ENCODE measurements around the gene ITIH5.

The ITIH5 gene

DNA sequence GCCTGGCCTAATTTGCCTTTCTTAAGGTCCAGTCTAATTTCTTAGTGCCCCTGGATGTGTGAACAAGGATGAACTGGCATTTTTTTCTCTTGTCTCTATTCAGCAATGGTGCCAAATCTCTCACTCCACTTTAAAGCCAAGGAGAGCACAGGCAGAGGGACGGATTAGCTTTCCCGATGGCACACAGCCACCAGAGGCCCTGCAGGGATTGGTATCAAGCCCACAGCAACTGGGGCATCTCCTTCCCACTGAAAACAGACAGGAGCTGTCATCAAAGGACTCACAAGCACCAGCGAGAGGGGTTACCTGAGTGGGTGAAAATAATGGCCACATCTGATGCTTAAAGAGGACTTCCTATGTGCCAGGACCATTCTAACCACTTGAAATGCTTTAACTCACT, 83.1 kb downstream of the ITIH5 start:
- TF ChIP-seq, protein P1, sequence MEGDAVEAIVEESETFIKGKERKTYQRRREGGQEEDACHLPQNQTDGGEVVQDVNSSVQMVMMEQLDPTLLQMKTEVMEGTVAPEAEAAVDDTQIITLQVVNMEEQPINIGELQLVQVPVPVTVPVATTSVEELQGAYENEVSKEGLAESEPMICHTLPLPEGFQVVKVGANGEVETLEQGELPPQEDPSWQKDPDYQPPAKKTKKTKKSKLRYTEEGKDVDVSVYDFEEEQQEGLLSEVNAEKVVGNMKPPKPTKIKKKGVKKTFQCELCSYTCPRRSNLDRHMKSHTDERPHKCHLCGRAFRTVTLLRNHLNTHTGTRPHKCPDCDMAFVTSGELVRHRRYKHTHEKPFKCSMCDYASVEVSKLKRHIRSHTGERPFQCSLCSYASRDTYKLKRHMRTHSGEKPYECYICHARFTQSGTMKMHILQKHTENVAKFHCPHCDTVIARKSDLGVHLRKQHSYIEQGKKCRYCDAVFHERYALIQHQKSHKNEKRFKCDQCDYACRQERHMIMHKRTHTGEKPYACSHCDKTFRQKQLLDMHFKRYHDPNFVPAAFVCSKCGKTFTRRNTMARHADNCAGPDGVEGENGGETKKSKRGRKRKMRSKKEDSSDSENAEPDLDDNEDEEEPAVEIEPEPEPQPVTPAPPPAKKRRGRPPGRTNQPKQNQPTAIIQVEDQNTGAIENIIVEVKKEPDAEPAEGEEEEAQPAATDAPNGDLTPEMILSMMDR (IDR thresholded peaks at IDR 0.05; ENCODE audit: borderline replicate concordance, insufficient read depth, low read depth, low read length), result no peak
- no peak overlapping the region for H3K4me3 ChIP-seq (ENCODE audit: low read depth, low read length)

DNA sequence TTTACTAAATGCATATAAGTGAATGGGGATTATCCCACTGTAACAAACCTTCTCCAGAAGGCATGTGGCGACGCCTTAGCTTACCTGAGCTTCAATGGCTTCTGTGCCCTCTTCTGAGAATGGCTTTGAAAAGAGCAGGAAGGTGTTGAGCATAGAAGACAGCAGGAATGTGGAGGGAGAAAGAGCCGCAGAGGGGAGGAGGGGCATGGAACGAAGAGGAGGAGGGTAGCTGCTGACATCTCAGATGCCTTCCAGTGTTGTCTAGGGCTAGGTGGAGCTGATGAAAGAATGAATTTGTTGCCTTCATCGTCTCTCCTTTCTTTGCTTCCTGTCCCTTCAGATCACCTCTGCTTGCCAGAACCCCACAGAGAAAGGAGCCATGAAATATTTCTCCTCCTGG, 86.2 kb downstream of the ITIH5 start:
- H3K4me3 ChIP-seq (ENCODE audit: low read depth, low read length), result no peak overlapping the region
- TF ChIP-seq, protein P1 (IDR thresholded peaks at IDR 0.05; ENCODE audit: borderline replicate concordance, insufficient read depth, low read depth, low read length), result no peak

DNA sequence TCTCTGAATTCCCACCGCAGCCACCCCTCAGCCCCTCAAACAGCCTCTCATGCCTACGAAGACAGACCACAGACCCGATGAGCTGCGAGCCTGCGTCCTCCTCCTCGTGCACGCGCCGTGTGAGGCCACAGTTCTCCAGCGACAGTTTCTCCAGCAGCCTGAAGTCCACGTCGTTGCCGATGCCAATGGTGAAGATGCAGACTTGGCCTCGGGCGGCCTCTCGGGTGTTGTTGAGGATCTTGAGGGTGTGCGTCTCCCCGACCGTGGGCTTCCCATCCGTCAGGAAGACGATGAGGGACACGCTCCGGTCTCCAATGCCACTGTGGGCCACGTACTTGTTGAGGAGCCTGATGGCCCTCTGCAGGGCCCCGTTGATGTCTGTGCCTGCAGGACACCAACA, 87.1 kb downstream of the ITIH5 start:
- TF ChIP-seq, protein P1 (IDR thresholded peaks at IDR 0.05; ENCODE audit: borderline replicate concordance, insufficient read depth, low read depth, low read length), result no peak

DNA sequence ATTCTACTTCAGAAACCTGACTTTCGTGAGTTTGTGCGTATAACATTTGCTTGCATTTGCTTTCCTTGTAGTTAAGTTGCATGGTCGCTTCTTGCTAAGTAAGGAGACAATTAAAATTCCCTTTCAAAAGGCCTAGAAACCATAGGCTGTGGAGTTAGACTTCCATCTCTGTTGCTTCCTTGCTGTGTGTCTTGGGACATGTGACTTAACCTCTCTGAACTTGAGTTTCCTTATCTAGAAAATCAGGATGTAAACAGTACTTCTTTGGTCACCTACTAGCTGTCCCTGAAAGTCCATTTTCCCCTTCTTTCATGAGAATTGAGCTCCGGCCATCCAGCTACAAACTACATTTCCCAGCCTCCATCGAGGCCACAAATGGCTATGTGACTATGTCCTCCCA, 89.2 kb downstream of the ITIH5 start:
- TF ChIP-seq, protein P1 (IDR thresholded peaks at IDR 0.05; ENCODE audit: borderline replicate concordance, insufficient read depth, low read depth, low read length), result no peak
- no peak overlapping the region for H3K4me3 ChIP-seq (ENCODE audit: low read depth, low read length)

More for the DNA sequence above, 87.1 kb downstream of the ITIH5 start:
- H3K4me3 ChIP-seq (ENCODE audit: low read depth, low read length), result no peak overlapping the region

DNA sequence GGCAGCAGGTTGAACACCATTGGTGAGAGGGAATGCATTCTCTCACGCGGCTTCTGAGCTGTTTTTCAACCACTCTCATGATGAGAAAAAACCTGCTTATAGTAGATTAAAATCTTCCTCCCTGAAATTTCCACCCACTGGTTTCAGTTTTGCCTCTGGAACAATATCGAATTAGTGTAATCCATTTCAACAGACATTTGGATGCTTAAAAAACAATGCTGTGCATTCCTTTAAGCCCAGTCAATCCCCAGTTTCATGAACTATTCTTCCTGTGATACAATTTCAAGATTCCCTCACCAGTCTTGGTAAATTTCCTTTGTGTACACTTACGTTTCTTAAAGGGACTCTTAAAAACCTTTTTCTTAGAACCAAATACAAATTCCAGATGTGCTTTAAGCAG, 89.6 kb downstream of the ITIH5 start:
- TF ChIP-seq, protein P1 (IDR thresholded peaks at IDR 0.05; ENCODE audit: borderline replicate concordance, insufficient read depth, low read depth, low read length), result no peak
- no peak overlapping the region for H3K4me3 ChIP-seq (ENCODE audit: low read depth, low read length)

DNA sequence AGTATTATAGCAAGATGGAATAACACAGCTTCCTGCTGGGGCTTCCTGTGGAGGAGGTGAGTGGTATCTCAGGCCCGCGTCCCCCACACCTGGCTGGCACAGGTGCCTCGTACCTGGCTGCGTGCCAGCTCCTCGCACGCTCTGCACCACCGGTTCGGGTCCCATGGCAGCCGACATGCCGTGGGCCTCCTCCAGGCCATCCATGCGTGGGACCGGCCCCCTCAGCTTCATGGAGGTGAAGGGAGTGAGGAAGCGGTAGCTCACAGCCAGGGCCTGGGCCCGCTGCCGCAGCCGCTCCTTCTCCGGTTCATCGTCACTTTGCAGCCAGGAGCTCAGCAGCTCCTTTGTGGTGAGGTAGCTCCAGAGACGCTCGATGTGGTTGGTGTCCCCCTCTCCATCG, 90.4 kb downstream of the ITIH5 start:
- H3K4me3 ChIP-seq (ENCODE audit: low read depth, low read length), result no peak overlapping the region
- TF ChIP-seq, protein P1 (IDR thresholded peaks at IDR 0.05; ENCODE audit: borderline replicate concordance, insufficient read depth, low read depth, low read length), result no peak

DNA sequence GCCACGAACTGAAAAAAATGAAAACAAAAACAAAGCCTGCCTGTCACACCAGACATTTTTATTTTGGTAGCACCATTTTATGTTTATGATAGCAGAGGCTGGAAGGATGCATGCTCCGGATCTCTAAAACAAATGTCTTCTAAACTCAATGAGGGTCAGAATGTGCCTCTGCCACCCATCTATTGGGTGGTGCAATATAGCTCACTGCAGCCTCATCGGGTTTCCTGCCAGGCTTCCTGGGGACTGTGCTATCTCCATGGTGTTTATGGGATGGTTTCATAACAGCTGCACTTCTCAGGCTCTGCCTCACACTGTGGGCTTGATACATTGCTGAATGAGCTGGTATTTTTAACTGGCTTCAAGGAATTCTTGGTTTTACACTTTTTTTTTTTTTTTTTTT, 94.4 kb downstream of the ITIH5 start:
- H3K4me3 ChIP-seq (ENCODE audit: low read depth, low read length), result no peak overlapping the region
- TF ChIP-seq, protein P1 (IDR thresholded peaks at IDR 0.05; ENCODE audit: borderline replicate concordance, insufficient read depth, low read depth, low read length), result no peak

Measured in GM12875 (cell line).